Measurements from ENCODE around the gene TNN. TPM values are rescaled to one million over a fixed set of nuclear protein-coding genes. Genes with fewer than 3 reads are reported as not detected.

The TNN gene
- total RNA-seq, 1 experiment from 2014 or later = not detected

DNA sequence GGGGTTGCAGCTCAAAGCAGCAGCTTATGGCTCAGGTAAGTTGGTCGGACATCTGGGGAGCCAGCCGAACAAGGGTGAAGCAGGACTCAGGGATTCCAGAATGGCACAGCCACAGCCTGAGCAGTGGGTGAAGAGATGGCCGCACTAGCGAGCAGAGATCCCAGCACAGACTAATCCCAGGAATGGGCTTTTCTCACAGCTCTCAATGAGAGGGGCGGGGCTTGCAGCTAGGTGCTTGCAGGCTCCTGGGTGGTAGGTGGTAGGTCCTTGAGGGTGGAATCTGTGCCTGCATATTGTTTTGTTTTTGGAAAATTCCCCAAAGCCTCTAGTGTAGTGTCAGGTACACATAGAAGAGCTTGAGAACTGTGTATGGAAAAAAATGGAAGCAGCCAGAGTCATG lies 116.0 kb downstream of the TNN start:
- DNase-seq (ENCODE audit: unreplicated experiment) = no peak
- H3K36me3 Mint-ChIP-seq (ENCODE audit: insufficient read depth, unreplicated experiment) = peaks cover 7% of the 10 kb centered on the region
- H3K4me3 Mint-ChIP-seq (ENCODE audit: unreplicated experiment) = no peak overlapping the region
- intact Hi-C loops (cut with micrococcal nuclease) = no loop called here
- ChIA-PET POLR2A (interaction anchor here (1.1 to 5.5 kb wide), 2 partner anchors 8 to 183 kb away, joined by 3 to 32 read pairs; partner anchors contain the start of gene KIAA0040), CTCF (interaction anchor here (1.0 to 2.8 kb wide), 12 partner anchors 8 to 135 kb away, joined by 3 to 21 read pairs (median 8); no protein-coding TSS in a partner anchor)
- peak overlapping the region; percentile 4 for H3K27ac Mint-ChIP-seq (ENCODE audit: low read depth, unreplicated experiment)
- no peaks in the 10 kb centered on the region for H3K27me3 Mint-ChIP-seq (ENCODE audit: insufficient read depth, unreplicated experiment)
- H3K4me1 Mint-ChIP-seq (ENCODE audit: insufficient read depth, unreplicated experiment) = peaks cover 20% of the 10 kb centered on the region
- no peaks in the 10 kb centered on the region for H3K9me3 Mint-ChIP-seq (ENCODE audit: unreplicated experiment)
- TF ChIP-seq, protein P1, sequence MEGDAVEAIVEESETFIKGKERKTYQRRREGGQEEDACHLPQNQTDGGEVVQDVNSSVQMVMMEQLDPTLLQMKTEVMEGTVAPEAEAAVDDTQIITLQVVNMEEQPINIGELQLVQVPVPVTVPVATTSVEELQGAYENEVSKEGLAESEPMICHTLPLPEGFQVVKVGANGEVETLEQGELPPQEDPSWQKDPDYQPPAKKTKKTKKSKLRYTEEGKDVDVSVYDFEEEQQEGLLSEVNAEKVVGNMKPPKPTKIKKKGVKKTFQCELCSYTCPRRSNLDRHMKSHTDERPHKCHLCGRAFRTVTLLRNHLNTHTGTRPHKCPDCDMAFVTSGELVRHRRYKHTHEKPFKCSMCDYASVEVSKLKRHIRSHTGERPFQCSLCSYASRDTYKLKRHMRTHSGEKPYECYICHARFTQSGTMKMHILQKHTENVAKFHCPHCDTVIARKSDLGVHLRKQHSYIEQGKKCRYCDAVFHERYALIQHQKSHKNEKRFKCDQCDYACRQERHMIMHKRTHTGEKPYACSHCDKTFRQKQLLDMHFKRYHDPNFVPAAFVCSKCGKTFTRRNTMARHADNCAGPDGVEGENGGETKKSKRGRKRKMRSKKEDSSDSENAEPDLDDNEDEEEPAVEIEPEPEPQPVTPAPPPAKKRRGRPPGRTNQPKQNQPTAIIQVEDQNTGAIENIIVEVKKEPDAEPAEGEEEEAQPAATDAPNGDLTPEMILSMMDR (IDR thresholded peaks at IDR 0.05; ENCODE audit: unreplicated experiment) = no peak
- BruUV-seq (replicated peaks) = no TSS peak

DNA sequence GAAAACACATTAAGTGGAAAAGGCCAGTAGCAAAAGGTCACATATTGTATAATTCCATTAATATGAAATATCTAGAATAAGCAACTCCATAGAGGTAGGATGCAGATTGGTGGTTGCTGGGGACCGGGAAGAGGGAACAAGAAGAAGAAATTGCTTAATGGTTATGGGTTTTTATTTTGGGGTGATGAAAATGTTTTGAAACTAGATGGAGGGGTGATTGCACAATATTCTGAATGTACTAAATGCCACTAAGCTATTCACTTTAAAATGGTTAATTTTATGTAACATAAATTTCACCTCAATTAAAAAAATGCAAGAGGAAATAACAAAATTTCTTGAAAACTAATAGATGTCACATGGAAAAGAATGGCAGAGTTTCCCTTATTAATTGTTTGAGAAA lies 118.3 kb downstream of the TNN start:
- Mint-ChIP-seq H3K27ac (ENCODE audit: low read depth, unreplicated experiment) (no peak overlapping the region), H3K27me3 (ENCODE audit: insufficient read depth, unreplicated experiment) (no peaks in the 10 kb centered on the region), H3K4me1 (ENCODE audit: insufficient read depth, unreplicated experiment) (peaks cover 21% of the 10 kb centered on the region), H3K9me3 (ENCODE audit: unreplicated experiment) (no peaks in the 10 kb centered on the region), H3K36me3 (ENCODE audit: insufficient read depth, unreplicated experiment) (peaks cover 7% of the 10 kb centered on the region), H3K4me3 (ENCODE audit: unreplicated experiment) (no peak overlapping the region)
- ChIA-PET POLR2A (no interaction called here), CTCF (interaction anchor here (0.9 to 8.4 kb wide), 6 partner anchors 9 to 133 kb away, joined by 3 to 78 read pairs (median 8); no protein-coding TSS in a partner anchor)
- no peak for DNase-seq (ENCODE audit: unreplicated experiment)
- BruUV-seq (replicated peaks) = no TSS peak
- intact Hi-C loops (cut with micrococcal nuclease) = no loop called here
- TF ChIP-seq, protein P1 (IDR thresholded peaks at IDR 0.05; ENCODE audit: unreplicated experiment) = no peak

DNA sequence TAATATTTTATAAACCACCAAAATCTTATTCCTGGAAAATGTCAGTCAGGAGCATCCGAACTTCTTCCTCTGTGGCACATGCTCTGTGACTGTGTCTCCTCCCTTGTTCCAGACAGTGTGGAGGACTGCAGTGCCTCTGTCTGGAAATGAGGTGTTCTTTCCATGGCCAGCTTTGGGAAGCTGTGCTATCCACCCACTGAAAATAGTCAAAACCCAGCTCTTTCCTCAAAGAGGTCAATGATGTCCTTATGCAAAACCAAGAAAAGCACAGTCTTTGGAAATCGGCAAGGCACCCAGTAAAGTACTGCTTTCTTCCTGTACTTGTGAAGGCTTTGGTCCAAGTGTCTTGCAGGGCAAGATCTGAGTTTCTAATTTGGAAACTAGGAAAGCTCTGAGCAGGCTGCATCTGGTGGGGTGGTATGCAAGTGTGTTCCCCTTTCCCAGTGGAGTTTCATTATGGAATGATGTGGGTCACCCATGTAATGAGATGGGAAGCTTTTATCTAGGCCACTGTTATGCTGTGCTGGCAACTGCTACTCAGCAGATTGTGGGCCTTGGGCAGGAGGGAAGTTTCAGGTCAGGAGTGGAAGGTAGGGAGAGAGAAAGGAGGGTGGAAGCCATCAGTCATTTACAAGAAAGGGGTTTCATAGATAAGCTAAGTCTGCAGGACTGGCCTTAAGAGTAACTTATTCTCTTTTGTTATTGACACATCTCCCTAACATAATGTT lies 119.0 kb downstream of the TNN start:
- Mint-ChIP-seq H3K27me3 (ENCODE audit: insufficient read depth, unreplicated experiment) (no peaks in the 10 kb centered on the region), H3K4me1 (ENCODE audit: insufficient read depth, unreplicated experiment) (peaks cover 26% of the 10 kb centered on the region), H3K27ac (ENCODE audit: low read depth, unreplicated experiment) (no peak overlapping the region), H3K4me3 (ENCODE audit: unreplicated experiment) (no peak overlapping the region), H3K9me3 (ENCODE audit: unreplicated experiment) (no peaks in the 10 kb centered on the region), H3K36me3 (ENCODE audit: insufficient read depth, unreplicated experiment) (peaks cover 7% of the 10 kb centered on the region)
- ChIA-PET CTCF (interaction anchor here (0.9 to 8.4 kb wide), 9 partner anchors 8 to 187 kb away, joined by 3 to 78 read pairs (median 6); no protein-coding TSS in a partner anchor), POLR2A (interaction anchor here (1.1 kb wide), 1 partner anchor 27 kb away, joined by 3 read pairs; no protein-coding TSS in a partner anchor)
- DNase-seq (ENCODE audit: unreplicated experiment) = no peak
- intact Hi-C loops (cut with micrococcal nuclease) = no loop called here
- TF ChIP-seq, protein P1 (IDR thresholded peaks at IDR 0.05; ENCODE audit: unreplicated experiment) = no peak
- no TSS peak for BruUV-seq (replicated peaks)

DNA sequence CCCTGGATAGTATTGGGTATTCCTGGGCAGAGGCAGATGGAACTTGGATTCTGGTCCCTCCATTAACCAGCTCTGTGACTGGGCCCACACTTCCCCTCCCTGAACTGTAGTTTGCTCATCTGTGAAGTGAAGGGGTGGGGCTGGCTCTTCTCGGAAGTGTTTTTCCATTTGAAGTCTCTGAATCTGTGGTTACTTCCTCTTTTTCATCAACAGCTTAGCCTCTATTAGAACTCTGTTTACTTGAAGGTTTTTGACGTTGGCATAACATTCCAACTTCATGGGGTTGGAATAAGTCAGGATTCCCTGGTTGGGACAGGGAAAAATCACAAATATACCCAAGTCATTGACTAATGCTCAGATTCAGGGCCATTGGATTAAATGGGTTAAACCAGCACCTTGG lies 121.3 kb downstream of the TNN start:
- BruUV-seq (replicated peaks) = no TSS peak
- intact Hi-C loops (cut with micrococcal nuclease) = no loop called here
- Mint-ChIP-seq H3K36me3 (ENCODE audit: insufficient read depth, unreplicated experiment) (peaks cover 7% of the 10 kb centered on the region), H3K27me3 (ENCODE audit: insufficient read depth, unreplicated experiment) (no peaks in the 10 kb centered on the region), H3K9me3 (ENCODE audit: unreplicated experiment) (no peaks in the 10 kb centered on the region), H3K4me3 (ENCODE audit: unreplicated experiment) (no peak overlapping the region), H3K4me1 (ENCODE audit: insufficient read depth, unreplicated experiment) (peaks cover 32% of the 10 kb centered on the region), H3K27ac (ENCODE audit: low read depth, unreplicated experiment) (no peak overlapping the region)
- CTCF ChIA-PET = interaction anchor here (0.6 to 8.4 kb wide), 11 partner anchors 11 to 442 kb away, joined by 3 to 78 read pairs (median 17); no protein-coding TSS in a partner anchor
- DNase-seq (ENCODE audit: unreplicated experiment) = no peak
- TF ChIP-seq, protein P1 (IDR thresholded peaks at IDR 0.05; ENCODE audit: unreplicated experiment) = no peak
- POLR2A ChIA-PET = interaction anchor here (0.6 to 1.4 kb wide), 2 partner anchors 17 to 166 kb away, joined by 3 read pairs; partner anchors contain the start of gene MRPS14
